ENCODE data around the gene KCNIP4. TPM values are rescaled to one million over a fixed set of nuclear protein-coding genes. Genes with fewer than 3 reads are reported as not detected.

The KCNIP4 gene
- polyA plus RNA-seq, 1 donor (not counting 4 experiments of a cell fraction or from before 2014, with no cell fraction given) = 0.07 TPM

DNA sequence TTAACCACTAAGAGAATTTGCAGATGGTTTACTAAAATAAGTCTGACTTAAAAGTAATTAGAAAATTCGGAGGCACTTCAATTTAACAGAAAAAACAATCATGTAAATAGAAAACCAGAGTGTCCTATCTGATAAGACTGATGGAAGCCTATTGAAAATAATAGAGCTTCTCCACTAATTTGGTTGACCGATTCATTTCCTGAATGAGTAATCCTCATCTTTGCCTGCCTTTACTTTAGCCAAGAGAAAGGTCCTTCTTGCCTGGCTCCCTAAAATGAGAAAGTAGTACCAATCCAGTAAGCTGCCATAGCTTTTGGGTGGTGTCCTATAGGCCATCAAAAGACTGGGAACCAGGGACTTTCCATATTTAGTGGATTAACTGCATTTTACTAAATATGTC is 48.4 kb downstream of the KCNIP4 start:
- no peak for TF ChIP-seq EZH2 (IDR thresholded peaks at IDR 0.05; ENCODE audit: low read length)
- TF ChIP-seq, protein P1, sequence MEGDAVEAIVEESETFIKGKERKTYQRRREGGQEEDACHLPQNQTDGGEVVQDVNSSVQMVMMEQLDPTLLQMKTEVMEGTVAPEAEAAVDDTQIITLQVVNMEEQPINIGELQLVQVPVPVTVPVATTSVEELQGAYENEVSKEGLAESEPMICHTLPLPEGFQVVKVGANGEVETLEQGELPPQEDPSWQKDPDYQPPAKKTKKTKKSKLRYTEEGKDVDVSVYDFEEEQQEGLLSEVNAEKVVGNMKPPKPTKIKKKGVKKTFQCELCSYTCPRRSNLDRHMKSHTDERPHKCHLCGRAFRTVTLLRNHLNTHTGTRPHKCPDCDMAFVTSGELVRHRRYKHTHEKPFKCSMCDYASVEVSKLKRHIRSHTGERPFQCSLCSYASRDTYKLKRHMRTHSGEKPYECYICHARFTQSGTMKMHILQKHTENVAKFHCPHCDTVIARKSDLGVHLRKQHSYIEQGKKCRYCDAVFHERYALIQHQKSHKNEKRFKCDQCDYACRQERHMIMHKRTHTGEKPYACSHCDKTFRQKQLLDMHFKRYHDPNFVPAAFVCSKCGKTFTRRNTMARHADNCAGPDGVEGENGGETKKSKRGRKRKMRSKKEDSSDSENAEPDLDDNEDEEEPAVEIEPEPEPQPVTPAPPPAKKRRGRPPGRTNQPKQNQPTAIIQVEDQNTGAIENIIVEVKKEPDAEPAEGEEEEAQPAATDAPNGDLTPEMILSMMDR (optimal IDR thresholded peaks at IDR 0.05 in 1 of 3, IDR thresholded peaks at IDR 0.05 in 1 of 3, conservative IDR thresholded peaks at IDR 0.05 in 1 of 3; ENCODE audit: extremely low read depth in 1 of 3, insufficient read depth in 2 of 3, low read length in 3 of 3) = no peak
- no peak for DNase-seq (ENCODE audit: low read depth, low spot score)
- Histone ChIP-seq H3K9ac (ENCODE audit: control insufficient read depth, extremely low read depth, insufficient read depth, low read length) (no peak overlapping the region), H2AFZ (ENCODE audit: control insufficient read depth, low read length) (no peak overlapping the region), H3K27ac (ENCODE audit: control insufficient read depth, insufficient read depth, low read length) (no peak overlapping the region), H3K79me2 (ENCODE audit: control insufficient read depth, insufficient read depth, low read length) (no peaks in the 10 kb centered on the region), H3K36me3 (ENCODE audit: control insufficient read depth in 2 of 2, extremely low read depth in 1 of 2, insufficient read depth in 2 of 2, low read length in 2 of 2) (no peaks in the 10 kb centered on the region), H3K27me3 (ENCODE audit: control insufficient read depth, extremely low read depth, insufficient read depth, low read length) (no peaks in the 10 kb centered on the region), H3K4me2 (ENCODE audit: control insufficient read depth, extremely low read depth, insufficient read depth, low read depth, low read length) (no peak overlapping the region), H3K4me1 (ENCODE audit: control insufficient read depth, extremely low read depth, insufficient read depth, low read length) (peaks cover 8% of the 10 kb centered on the region), H4K20me1 (ENCODE audit: control insufficient read depth, extremely low read depth, insufficient read depth, low read length) (no peaks in the 10 kb centered on the region), H3K4me3 (ENCODE audit: control insufficient read depth in 2 of 3, extremely low read depth in 1 of 3, insufficient read depth in 2 of 3, low read depth in 1 of 3, low read length in 3 of 3) (no peak overlapping the region), H3K9me1 (ENCODE audit: control insufficient read depth, extremely low read depth, insufficient read depth, low read length) (no peaks in the 10 kb centered on the region), H3K9me3 (ENCODE audit: control insufficient read depth, low read depth, low read length) (peaks cover 13% of the 10 kb centered on the region)
- no peak for FAIRE-seq
- dilution Hi-C loops (cut with MboI; ENCODE audit: extremely low pct_ligation_motif_present, low sequenced_read_pairs) = no loop called here

DNA sequence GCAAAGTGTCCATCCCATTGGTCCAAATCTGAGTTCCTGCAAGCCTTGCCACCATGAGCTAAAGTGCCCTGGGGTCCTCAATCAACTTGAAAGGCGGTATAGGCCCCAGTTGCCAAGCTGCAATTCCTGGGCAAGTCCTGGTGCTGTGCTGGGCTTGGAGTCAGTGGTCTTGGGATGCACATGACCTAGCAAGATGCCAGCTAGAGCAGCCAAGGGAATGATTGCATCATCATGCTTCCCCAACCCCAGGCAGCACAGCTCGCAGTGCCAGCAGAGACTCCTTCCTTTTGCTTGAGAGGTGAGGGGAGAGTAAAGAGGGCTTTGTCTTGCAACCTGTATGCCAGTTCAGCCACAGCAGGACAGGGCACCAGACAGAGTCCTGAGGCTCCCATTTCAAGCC is 50.5 kb downstream of the KCNIP4 start:
- Histone ChIP-seq H3K9me1 (ENCODE audit: control insufficient read depth, extremely low read depth, insufficient read depth, low read length) (no peaks in the 10 kb centered on the region), H3K36me3 (ENCODE audit: control insufficient read depth in 2 of 2, extremely low read depth in 1 of 2, insufficient read depth in 2 of 2, low read length in 2 of 2) (no peaks in the 10 kb centered on the region), H3K27me3 (ENCODE audit: control insufficient read depth, extremely low read depth, insufficient read depth, low read length) (no peaks in the 10 kb centered on the region), H3K9me3 (ENCODE audit: control insufficient read depth, low read depth, low read length) (peaks cover 13% of the 10 kb centered on the region), H3K79me2 (ENCODE audit: control insufficient read depth, insufficient read depth, low read length) (no peaks in the 10 kb centered on the region), H3K4me3 (ENCODE audit: control insufficient read depth in 2 of 3, extremely low read depth in 1 of 3, insufficient read depth in 2 of 3, low read depth in 1 of 3, low read length in 3 of 3) (no peak overlapping the region), H3K27ac (ENCODE audit: control insufficient read depth, insufficient read depth, low read length) (no peak overlapping the region), H2AFZ (ENCODE audit: control insufficient read depth, low read length) (no peak overlapping the region), H4K20me1 (ENCODE audit: control insufficient read depth, extremely low read depth, insufficient read depth, low read length) (no peaks in the 10 kb centered on the region), H3K9ac (ENCODE audit: control insufficient read depth, extremely low read depth, insufficient read depth, low read length) (no peak overlapping the region), H3K4me2 (ENCODE audit: control insufficient read depth, extremely low read depth, insufficient read depth, low read depth, low read length) (no peak overlapping the region), H3K4me1 (ENCODE audit: control insufficient read depth, extremely low read depth, insufficient read depth, low read length) (peaks cover 8% of the 10 kb centered on the region)
- TF ChIP-seq EZH2 (IDR thresholded peaks at IDR 0.05; ENCODE audit: low read length) = no peak
- TF ChIP-seq, protein P1 (optimal IDR thresholded peaks at IDR 0.05 in 1 of 3, IDR thresholded peaks at IDR 0.05 in 1 of 3, conservative IDR thresholded peaks at IDR 0.05 in 1 of 3; ENCODE audit: extremely low read depth in 1 of 3, insufficient read depth in 2 of 3, low read length in 3 of 3) = no peak
- FAIRE-seq = no peak
- DNase-seq (ENCODE audit: low read depth, low spot score) = no peak
- dilution Hi-C loops (cut with MboI; ENCODE audit: extremely low pct_ligation_motif_present, low sequenced_read_pairs) = no loop called here

Measured in keratinocyte (primary cell).